D721Med (cell line): Measurements from ENCODE around the gene CSPG4.

ENCODE experiments used
- DNase-seq: peaks from one replicate; pipeline ENCODE4 v3.0.0; 2011; ENCODE audit warnings: low spot score; ENCODE audit not compliant: insufficient read length
- FAIRE-seq: peaks from 2 replicates; lab custom pipeline; 2011; peaks lifted over from hg19 to GRCh38; lab: Jason Lieb, UNC
- CTCF ChIP-seq: IDR thresholded peaks from 2 replicates; pipeline ENCODE4 v1.5.1; 2012; ENCODE audit warnings: mild to moderate bottlenecking, control low read depth; ENCODE audit not compliant: insufficient read depth; ENCODE audit errors: missing control alignments

The CSPG4 gene

GRCh38 chr15:75675579-75676404, 36.9 kb downstream of the CSPG4 start:
- no peak for DNase-seq
- TF ChIP-seq CTCF, result no peak
- no peak for FAIRE-seq

- FAIRE-seq, result no peak
- no peak for TF ChIP-seq CTCF
Measured at GRCh38 chr15:75674366-75674765, 38.3 kb downstream of the CSPG4 start.

GRCh38 chr15:75673426-75674235, 39.0 kb downstream of the CSPG4 start:
- FAIRE-seq, result no peak

More at GRCh38 chr15:75674366-75674765, 38.3 kb downstream of the CSPG4 start:
- DNase-seq, result no peak

GRCh38 chr15:75672646-75673425, 39.8 kb downstream of the CSPG4 start:
- FAIRE-seq, result no peak
- no peak for DNase-seq

More at GRCh38 chr15:75673426-75674235, 39.0 kb downstream of the CSPG4 start:
- DNase-seq, result no peak
- TF ChIP-seq CTCF, result no peak

GRCh38 chr15:75671730-75672602, 40.7 kb downstream of the CSPG4 start:
- DNase-seq, result no peak
- FAIRE-seq, result no peak
- no peak for TF ChIP-seq CTCF

More at GRCh38 chr15:75672646-75673425, 39.8 kb downstream of the CSPG4 start:
- TF ChIP-seq CTCF, result no peak

- FAIRE-seq (no peak), DNase-seq (no peak)
- TF ChIP-seq CTCF, result no peak
Measured at GRCh38 chr15:75669879-75670212, 42.8 kb downstream of the CSPG4 start.
